Neuronal stem cell (in vitro differentiated cells): ENCODE data around the gene BTBD6.

ENCODE experiments used
- DNase-seq: peaks from one replicate; pipeline ENCODE4 v3.0.0-alpha.2; 2013; ENCODE audit warnings: low spot score
- H2AFZ ChIP-seq: one replicate; pipeline ENCODE4 v1.6.1; 2013; ENCODE audit warnings: mild to moderate bottlenecking, low read length, inconsistent platforms
- H2AK5ac ChIP-seq: 2 replicates; pipeline ENCODE4 v1.6.1; 2013; ENCODE audit warnings: low read depth, mild to moderate bottlenecking, inconsistent platforms, low read length, moderate library complexity, mixed read lengths
- H2BK120ac ChIP-seq: 2 replicates; pipeline ENCODE4 v1.6.1; 2013; ENCODE audit warnings: low read depth, mild to moderate bottlenecking, inconsistent platforms, low read length, moderate library complexity, mixed read lengths
- H2BK12ac ChIP-seq: one replicate; pipeline ENCODE4 v1.6.1; 2013; ENCODE audit warnings: low read length, inconsistent platforms
- H2BK15ac ChIP-seq: 2 replicates; pipeline ENCODE4 v1.6.1; 2013; ENCODE audit warnings: mild to moderate bottlenecking, low read length, inconsistent platforms, mixed read lengths
- H2BK5ac ChIP-seq: one replicate; pipeline ENCODE4 v1.6.1; 2013; ENCODE audit warnings: inconsistent platforms, mild to moderate bottlenecking, low read length, moderate library complexity
- H3K14ac ChIP-seq: one replicate; pipeline ENCODE4 v1.6.1; 2013; ENCODE audit warnings: low read length, inconsistent platforms
- H3K18ac ChIP-seq: 2 replicates; pipeline ENCODE4 v1.6.1; 2013; ENCODE audit warnings: low read length, inconsistent platforms
- H3K23ac ChIP-seq: 2 replicates; pipeline ENCODE4 v1.6.1; 2013; ENCODE audit warnings: low read depth, mild to moderate bottlenecking, mixed read lengths, low read length, inconsistent platforms; ENCODE audit not compliant: poor library complexity
- H3K27ac ChIP-seq: replicated peaks from 3 replicates; pipeline ENCODE4 v1.5.1; 2013; ENCODE audit warnings: low read length, inconsistent platforms
- H3K27me3 ChIP-seq, 3 experiments: 2 replicates each; pipeline ENCODE4 v1.6.1; 2013; ENCODE audit warnings: low read length in 3 of 3, mild to moderate bottlenecking in 2 of 3, inconsistent platforms in 1 of 3, low read depth in 1 of 3, mixed read lengths in 1 of 3, moderate library complexity in 1 of 3; ENCODE audit not compliant: control insufficient read depth in 3 of 3, insufficient read depth in 3 of 3
- H3K36me3 ChIP-seq, 2 donors: replicated peaks in 1 of 2; 2 replicates each; pipeline ENCODE4 v1.6.1; 2013; ENCODE audit warnings: low read length in 2 of 2; ENCODE audit not compliant: control insufficient read depth in 2 of 2, insufficient read depth in 2 of 2
- H3K4ac ChIP-seq: 2 replicates; pipeline ENCODE4 v1.6.1; 2013; ENCODE audit warnings: inconsistent platforms, mild to moderate bottlenecking, low read length, moderate library complexity
- H3K4me1 ChIP-seq, 2 donors: 1 replicate in 1 of 2; 2 replicates in 1 of 2; pipeline ENCODE4 v1.6.1; 2013; ENCODE audit warnings: low read length in 2 of 2, low read depth in 1 of 2; ENCODE audit not compliant: control insufficient read depth in 2 of 2, insufficient read depth in 1 of 2
- H3K4me2 ChIP-seq: one replicate; pipeline ENCODE4 v1.6.1; 2013; ENCODE audit warnings: mild to moderate bottlenecking, low read length, inconsistent platforms; ENCODE audit not compliant: insufficient read depth, poor library complexity, severe bottlenecking
- H3K4me3 ChIP-seq, 2 donors: 2 replicates each; pipeline ENCODE4 v1.5.1; 2013; ENCODE audit warnings: low read length in 2 of 2, mild to moderate bottlenecking in 2 of 2, inconsistent platforms in 1 of 2, moderate library complexity in 1 of 2
- H3K79me1 ChIP-seq: one replicate; pipeline ENCODE4 v1.6.1; 2013; ENCODE audit warnings: low read depth, mild to moderate bottlenecking, inconsistent platforms, low read length, moderate library complexity
- H3K9ac ChIP-seq: one replicate; pipeline ENCODE4 v1.6.1; 2013; ENCODE audit warnings: mild to moderate bottlenecking, low read depth, low read length, inconsistent platforms; ENCODE audit not compliant: poor library complexity
- H3K9me3 ChIP-seq, 2 donors: replicated peaks in 1 of 2; 2 replicates each; pipeline versions ENCODE3 to v1.6.1; 2013; ENCODE audit warnings: low read length in 2 of 2, mild to moderate bottlenecking in 2 of 2, inconsistent platforms in 1 of 2, low read depth in 1 of 2, mixed read lengths in 1 of 2, moderate library complexity in 1 of 2; ENCODE audit not compliant: control insufficient read depth in 2 of 2, insufficient read depth in 1 of 2
- H4K8ac ChIP-seq: one replicate; pipeline ENCODE4 v1.6.1; 2013; ENCODE audit warnings: low read depth, mild to moderate bottlenecking, inconsistent platforms, low read length, moderate library complexity
- H4K91ac ChIP-seq: one replicate; pipeline ENCODE4 v1.6.1; 2013; ENCODE audit warnings: low read length, low read depth, mild to moderate bottlenecking, inconsistent platforms; ENCODE audit not compliant: poor library complexity
- WGBS, 2 donors: extraction: QIAGEN DNeasy Blood & Tissue Kit; methylation state at CpG; one replicate each; pipeline ENCODE4 v1.1.7; 2013; ENCODE audit warnings: missing lambda C conversion rate in 2 of 2, mixed read lengths in 1 of 2; ENCODE audit not compliant: insufficient read length in 2 of 2, insufficient replicate concordance in 1 of 2; ENCODE audit errors: extremely low coverage in 2 of 2; 5-methylcytosine and 5-hydroxymethylcytosine counted together

Gene BTBD6

GRCh38 chr14:105211086-105211757 lies 37.1 kb upstream of the BTBD6 start:
- Histone ChIP-seq H3K27me3 (no peaks in the 10 kb centered on the region), H3K9ac (peak overlapping the region; percentile 44), H4K91ac (no peak overlapping the region), H2BK120ac (no peak overlapping the region), H4K8ac (no peak overlapping the region), H3K27ac (no peak overlapping the region), H3K4me1 (no peaks in the 10 kb centered on the region), H3K4ac (no peak overlapping the region), H3K18ac (peak overlapping the region; percentile 11), H2BK12ac (no peak overlapping the region), H2AFZ (no peak overlapping the region), H3K79me1 (peaks cover 12% of the 10 kb centered on the region), H2BK5ac (peak overlapping the region; percentile 75), H2BK15ac (no peak overlapping the region), H2AK5ac (no peak overlapping the region), H3K9me3 (peaks cover 0 to 8% of the 10 kb centered on the region in 2 donors), H3K4me2 (no peak overlapping the region), H3K36me3 (peaks cover 17% of the 10 kb centered on the region in 2 donors), H3K23ac (peak overlapping the region; percentile 55), H3K14ac (peak overlapping the region; percentile 71), H3K4me3 (no peak overlapping the region)
- no peak for DNase-seq
- no CpG with 5 or more reads among the region's 23 CpGs for WGBS, 2 donors

- Histone ChIP-seq H3K4me2 (no peak overlapping the region), H2BK12ac (no peak overlapping the region), H3K27ac (no peak overlapping the region), H3K27me3 (no peaks in the 10 kb centered on the region), H3K4me1 (no peaks in the 10 kb centered on the region), H2AK5ac (no peak overlapping the region), H2BK5ac (peak overlapping the region; percentile 75), H3K79me1 (peaks cover 14% of the 10 kb centered on the region), H3K23ac (peak overlapping the region; percentile 55), H4K91ac (no peak overlapping the region), H2AFZ (no peak overlapping the region), H3K9me3 (peaks cover 0 to 8% of the 10 kb centered on the region in 2 donors), H2BK120ac (no peak overlapping the region), H2BK15ac (no peak overlapping the region), H3K18ac (no peak overlapping the region), H3K14ac (peak overlapping the region; percentile 38), H3K9ac (no peak overlapping the region), H3K36me3 (peaks cover 17 to 22% of the 10 kb centered on the region in 2 donors), H3K4me3 (no peak overlapping the region), H3K4ac (no peak overlapping the region), H4K8ac (no peak overlapping the region)
- DNase-seq: no peak
- no CpG with 5 or more reads among the region's 9 CpGs for whole genome bisulfite sequencing, 2 donors
Observed at GRCh38 chr14:105211758-105212089, 36.6 kb upstream of the BTBD6 start.

DNA sequence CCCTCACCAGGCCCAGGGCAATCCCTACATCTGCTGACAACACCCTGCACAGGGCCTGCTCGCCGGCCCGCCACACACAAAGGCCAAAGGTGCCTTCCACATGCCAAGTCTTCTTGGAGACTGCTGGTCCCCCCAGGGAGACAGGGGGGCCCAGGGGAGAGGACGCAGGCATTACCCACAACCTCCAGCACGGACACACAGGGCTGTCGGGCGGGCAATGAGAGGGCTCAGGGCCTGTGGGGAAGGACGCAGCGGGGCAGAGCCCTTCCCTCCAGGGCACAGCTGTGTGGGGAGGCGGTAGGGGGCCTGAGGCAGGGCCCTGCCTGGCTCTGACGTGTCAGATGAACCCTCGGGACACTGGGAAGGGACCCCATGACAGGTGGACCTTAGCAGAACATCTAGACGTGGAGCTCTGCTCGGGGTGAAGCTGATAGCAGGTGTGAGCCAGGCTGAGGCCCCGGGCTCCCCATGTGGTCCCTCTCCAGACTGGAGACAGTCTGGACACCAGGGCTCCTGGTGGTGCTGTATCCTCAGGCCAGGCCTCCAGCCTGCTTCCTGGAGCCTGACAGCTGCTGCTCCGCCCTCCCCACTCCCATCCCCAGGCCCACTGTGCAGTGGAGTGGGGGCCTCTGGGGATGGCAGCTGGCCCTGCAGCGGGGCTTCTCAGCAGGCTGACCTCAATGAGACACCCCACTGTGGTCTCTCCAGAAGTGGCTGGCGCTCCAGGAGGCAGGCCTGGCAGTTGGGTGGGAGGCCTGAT lies 35.6 kb upstream of the BTBD6 start:
- H3K4me3 ChIP-seq: no peak overlapping the region
- H3K27ac ChIP-seq: no peak overlapping the region
- no peak overlapping the region for H4K91ac ChIP-seq
- no peak for DNase-seq
- peak overlapping the region; percentile 24 for H2BK5ac ChIP-seq
- H3K36me3 ChIP-seq: peaks cover 19 to 32% of the 10 kb centered on the region in 2 donors
- no peak overlapping the region for H2BK12ac ChIP-seq
- H3K18ac ChIP-seq: no peak overlapping the region
- peak overlapping the region; percentile 25 for H3K4me2 ChIP-seq
- H3K4ac ChIP-seq: no peak overlapping the region
- no peak overlapping the region for H2AFZ ChIP-seq
- H3K9ac ChIP-seq: no peak overlapping the region
- peaks cover 18% of the 10 kb centered on the region for H3K79me1 ChIP-seq
- H2AK5ac ChIP-seq: no peak overlapping the region
- H3K27me3 ChIP-seq: no peaks in the 10 kb centered on the region
- H3K9me3 ChIP-seq: peaks cover 0 to 8% of the 10 kb centered on the region in 2 donors
- no peak overlapping the region for H3K23ac ChIP-seq
- no CpG with 5 or more reads among the region's 18 CpGs for WGBS, 2 donors
- peak overlapping the region; percentile 56 for H3K14ac ChIP-seq
- no peak overlapping the region for H4K8ac ChIP-seq
- no peak overlapping the region for H2BK15ac ChIP-seq
- H2BK120ac ChIP-seq: no peak overlapping the region
- H3K4me1 ChIP-seq: no peaks in the 10 kb centered on the region

DNA sequence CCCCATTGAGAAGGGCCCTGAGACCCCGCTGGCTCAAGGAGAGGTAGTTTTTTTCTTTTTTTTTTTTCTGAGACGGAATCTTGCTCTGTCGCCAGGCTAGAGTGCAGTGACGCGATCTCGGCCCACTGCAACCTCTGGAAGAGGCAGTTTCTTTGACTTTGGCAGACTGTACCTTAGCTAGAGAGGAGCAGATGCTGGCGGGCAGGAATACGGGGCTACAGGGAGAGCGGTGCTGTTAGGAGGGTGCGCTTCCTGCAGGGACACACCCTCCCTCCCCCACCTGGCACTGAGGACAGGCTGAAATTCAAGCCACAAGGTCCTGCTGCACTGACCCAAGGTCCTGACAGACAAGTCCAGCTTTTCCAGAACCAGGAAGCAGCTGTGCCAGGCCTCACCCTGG lies 35.0 kb upstream of the BTBD6 start:
- H3K4me2 ChIP-seq: no peak overlapping the region
- H3K4me1 ChIP-seq: no peaks in the 10 kb centered on the region
- H2BK15ac ChIP-seq: no peak overlapping the region
- H3K18ac ChIP-seq: peak overlapping the region; percentile 64
- no peak overlapping the region for H2BK120ac ChIP-seq
- no peaks in the 10 kb centered on the region for H3K27me3 ChIP-seq
- no peak overlapping the region for H3K14ac ChIP-seq
- no peak for DNase-seq
- H3K4ac ChIP-seq: no peak overlapping the region
- H2BK5ac ChIP-seq: no peak overlapping the region
- no peak overlapping the region for H2AFZ ChIP-seq
- WGBS, 2 donors: no CpG with 5 or more reads among the region's 10 CpGs
- H3K9ac ChIP-seq: no peak overlapping the region
- H4K8ac ChIP-seq: no peak overlapping the region
- H3K79me1 ChIP-seq: peaks cover 19% of the 10 kb centered on the region
- peaks cover 0 to 8% of the 10 kb centered on the region in 2 donors for H3K9me3 ChIP-seq
- H4K91ac ChIP-seq: no peak overlapping the region
- no peak overlapping the region for H3K4me3 ChIP-seq
- peaks cover 22 to 35% of the 10 kb centered on the region in 2 donors for H3K36me3 ChIP-seq
- H3K27ac ChIP-seq: no peak overlapping the region
- peak overlapping the region; percentile 75 for H2AK5ac ChIP-seq
- no peak overlapping the region for H2BK12ac ChIP-seq
- H3K23ac ChIP-seq: no peak overlapping the region
